ENCODE data around the gene MRPL21.
"Not testable (repeated sequence)": the region's sequence is repeated elsewhere in the genome, so short reads cannot be mapped to it uniquely, and the experiment has no call there.

Gene MRPL21

GRCh38 chr11:68911731-68912130 lies 8.1 kb upstream of the MRPL21 start:
- FAIRE-seq, result no peak

DNA sequence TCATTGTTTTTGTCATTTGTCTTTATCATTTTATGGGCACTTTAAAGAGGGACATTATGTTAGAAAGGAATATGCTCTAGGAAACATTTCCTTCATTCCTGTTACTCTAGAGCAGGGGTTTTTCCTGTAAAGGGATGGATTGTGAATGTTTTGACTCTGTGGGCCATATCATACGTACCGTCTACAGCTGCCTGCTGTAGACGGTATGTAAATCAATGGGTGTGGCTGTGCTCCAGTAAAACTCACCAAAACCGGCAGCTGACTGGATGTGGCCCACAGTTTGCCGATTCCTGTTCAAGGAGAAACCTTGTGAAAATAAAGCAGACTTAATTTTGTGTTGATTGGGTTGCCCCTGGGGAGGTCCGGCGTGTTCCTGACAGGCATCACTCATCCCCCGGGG lies 7.3 kb upstream of the MRPL21 start:
- FAIRE-seq, result no peak
- no peak for DNase-seq (ENCODE audit: low spot score)

More at GRCh38 chr11:68911731-68912130, 8.1 kb upstream of the MRPL21 start:
- DNase-seq (ENCODE audit: low spot score), result no peak

DNA sequence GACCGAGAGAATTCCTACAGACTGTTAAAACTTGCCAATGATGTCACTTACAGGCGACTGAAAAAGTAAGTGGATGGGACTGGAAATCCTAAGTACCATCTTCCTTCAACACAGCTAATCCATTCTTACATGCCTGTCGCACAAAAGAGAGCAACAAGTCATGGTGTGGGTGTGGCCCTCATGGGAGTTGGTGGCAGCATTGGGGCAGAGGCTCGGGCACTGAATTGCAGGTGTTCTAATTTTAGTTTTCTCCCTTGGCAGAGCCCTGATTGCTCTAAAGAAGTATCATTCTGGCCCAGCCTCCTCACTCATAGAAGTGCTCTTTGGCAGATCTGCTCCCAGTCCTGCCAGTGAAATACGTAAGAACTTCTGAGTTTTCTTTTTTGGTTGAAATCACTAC lies 4.6 kb upstream of the MRPL21 start:
- FAIRE-seq, result no peak
- DNase-seq (ENCODE audit: low spot score), result no peak

DNA sequence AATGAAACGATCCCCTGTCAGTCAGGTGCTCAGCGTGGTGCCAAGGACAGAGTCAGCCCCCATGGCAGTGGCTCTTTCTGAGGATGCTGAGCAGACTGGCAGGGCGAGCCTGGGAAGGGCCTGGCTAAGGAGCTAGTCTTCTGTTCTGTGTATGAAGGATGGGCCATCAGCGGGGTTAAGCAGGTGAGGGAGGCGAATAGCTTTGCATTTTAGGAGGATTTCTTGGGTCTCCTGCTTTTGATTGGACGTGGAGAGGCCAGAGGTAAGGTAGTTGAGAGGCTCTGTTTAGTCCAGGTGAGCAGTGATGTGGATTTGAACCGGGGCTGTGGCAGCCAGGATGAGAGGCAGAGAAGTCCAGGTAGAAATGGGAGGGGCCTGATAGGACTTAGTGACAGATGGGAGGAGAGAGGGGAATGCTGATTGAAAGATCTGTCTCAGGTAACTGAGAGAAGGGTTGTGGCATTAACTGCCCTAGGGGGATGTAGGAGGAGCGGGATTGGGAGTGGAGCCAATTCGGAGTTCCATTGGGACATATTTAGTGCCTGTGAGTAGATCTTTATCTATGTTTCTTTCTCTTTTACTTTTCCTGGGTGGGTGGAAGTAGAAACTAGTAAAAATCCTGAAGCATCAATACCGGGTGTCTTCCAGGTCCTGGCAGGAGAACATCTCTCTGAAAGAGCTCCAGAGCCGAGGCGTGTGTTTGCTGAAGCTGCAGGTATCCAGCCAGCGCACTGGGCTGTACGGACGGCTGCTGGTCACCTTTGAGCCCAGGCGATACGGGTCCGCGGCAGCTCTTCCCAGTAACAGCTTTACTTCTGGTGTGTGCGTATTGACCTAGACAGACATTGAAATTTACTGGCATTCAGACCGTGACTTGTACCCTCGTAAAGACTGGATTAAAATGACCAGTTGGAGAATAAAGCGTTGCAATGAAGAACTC lies 2.1 kb upstream of the MRPL21 start:
- DNase-seq (ENCODE audit: low spot score), result no peak
- FAIRE-seq, result no peak

- FAIRE-seq (no peak), DNase-seq (ENCODE audit: low spot score) (no peak)
Observed at GRCh38 chr11:68904248-68904847, 716 bp upstream of the MRPL21 start.

DNA sequence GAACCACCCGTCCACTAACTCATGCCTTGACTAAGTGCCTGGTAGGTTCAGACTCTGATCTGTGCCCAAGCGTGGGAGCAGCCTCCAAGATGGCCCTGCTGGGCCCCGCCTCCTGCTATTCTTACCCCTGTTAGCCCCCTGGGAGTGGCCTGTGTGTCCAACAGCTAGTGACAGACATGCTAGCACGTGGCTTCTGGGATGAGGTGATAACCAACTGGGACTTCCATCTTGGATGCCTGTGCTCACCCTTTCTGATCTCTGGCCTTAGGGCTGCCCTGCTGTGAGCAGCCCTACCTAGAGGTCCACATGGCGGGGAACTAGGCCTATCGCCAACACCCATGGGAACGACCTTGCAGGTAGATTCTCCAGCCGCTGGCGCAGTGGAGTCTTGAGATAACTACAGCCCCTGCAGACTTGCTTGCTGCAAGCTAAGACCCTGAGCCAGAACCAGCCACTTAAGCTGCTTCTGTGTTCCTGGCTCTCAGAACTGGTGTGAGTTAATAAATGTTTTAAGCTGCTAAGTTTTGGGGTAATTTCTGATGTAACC lies 2.7 kb downstream of the MRPL21 start:
- DNase-seq (ENCODE audit: low spot score) (no peak), FAIRE-seq (no peak)

DNA sequence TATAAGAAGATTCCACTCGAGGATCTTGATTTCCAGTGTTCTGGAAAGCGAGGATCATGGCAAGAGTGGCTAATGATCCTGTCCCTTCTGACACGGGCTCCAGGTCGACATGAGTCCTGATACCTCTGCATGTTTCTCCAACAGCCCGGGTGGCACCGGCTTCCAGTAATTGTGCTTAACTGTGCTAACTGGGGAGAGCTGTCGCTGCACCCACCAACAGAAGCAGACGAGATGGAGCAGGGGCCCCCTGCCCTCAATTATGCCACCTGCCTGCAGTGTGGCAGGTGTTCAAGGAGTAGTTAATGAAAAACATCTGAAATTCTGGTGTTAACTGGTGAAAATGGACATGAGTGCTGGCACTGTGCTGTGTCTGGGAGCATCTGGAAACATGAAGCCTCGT lies 6.2 kb downstream of the MRPL21 start:
- no peak for FAIRE-seq
- DNase-seq (ENCODE audit: low spot score), result no peak

DNA sequence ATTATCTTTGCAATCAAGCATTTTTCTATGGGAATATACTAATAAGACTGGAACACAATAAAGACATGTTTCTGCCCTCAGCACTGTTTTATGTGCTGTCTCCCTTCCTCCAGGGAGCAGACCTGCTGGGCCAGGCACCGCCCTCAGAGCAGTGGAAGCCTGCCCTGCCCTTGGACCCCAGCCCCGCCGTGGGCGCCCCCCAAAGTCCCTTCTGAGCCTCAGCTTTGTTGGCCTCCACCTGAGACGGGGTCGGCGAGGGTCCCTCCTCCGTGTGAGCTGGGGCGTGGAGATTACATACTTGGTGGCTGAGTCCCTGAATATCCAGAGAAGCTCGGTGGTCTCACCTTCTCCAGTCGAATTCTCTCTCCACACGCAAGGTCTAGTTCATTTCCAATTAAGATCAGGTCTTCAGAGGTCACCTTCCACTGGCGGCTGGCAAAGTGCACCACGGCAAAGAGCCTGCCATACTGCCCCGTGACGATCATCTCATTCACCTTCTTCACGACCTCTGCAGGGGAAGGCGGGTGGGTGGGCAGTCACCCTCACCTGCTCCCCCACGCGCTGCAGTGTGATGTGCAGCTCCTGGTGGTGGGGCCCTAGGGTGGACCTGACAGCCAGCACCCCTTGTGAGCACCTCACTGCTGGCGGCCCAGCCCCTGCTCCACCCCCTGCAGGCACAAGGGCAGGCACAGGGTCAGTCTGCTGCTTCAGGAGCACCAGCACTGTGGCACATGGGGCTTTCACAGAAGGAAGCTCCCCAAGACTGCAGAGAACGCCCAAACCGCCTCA lies 7.3 kb downstream of the MRPL21 start:
- DNase-seq (ENCODE audit: low spot score), result no peak

DNA sequence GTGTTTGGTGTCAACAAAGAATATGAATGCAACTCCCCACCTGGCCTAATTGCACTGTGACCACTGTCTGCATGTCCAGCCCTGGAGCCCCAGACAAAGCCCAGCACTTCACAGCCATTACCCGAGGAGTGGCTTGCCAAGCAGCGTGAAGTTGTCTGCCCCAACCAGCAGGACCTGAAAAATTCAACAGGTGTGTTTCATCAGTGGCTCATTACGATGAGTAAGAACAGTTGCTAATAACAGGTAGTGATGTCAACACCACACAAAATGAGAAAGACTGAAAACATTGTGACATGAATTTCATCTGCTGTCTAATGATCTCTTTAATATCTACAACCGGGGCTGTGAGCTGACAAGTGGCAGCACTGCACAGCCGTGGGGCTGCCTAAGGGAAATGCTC lies 10.3 kb downstream of the MRPL21 start:
- FAIRE-seq (no peak), DNase-seq (ENCODE audit: low spot score) (no peak)

More for the DNA sequence above, 7.3 kb downstream of the MRPL21 start:
- FAIRE-seq, result no peak

DNA sequence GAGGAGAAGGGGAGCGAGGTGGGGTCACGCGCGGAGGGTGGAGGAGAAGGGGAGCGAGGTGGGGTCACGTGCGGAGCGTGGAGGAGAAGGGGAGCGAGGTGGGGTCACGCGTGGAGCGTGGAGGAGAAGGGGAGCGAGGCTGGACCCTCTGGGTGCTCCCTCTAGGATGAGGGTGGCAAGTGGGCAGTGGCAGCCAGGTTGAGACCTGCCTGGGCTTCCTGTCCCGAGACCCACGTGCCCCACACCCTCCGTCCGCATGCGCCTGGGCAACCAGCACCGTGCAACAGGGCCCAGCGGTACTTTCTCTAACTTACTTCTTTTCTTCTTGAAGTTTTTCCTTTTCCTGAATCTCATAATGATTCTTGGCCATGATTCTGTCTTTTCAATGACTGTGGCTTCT lies 11.1 kb downstream of the MRPL21 start:
- DNase-seq (ENCODE audit: low spot score) (no peak), FAIRE-seq (no peak)

DNA sequence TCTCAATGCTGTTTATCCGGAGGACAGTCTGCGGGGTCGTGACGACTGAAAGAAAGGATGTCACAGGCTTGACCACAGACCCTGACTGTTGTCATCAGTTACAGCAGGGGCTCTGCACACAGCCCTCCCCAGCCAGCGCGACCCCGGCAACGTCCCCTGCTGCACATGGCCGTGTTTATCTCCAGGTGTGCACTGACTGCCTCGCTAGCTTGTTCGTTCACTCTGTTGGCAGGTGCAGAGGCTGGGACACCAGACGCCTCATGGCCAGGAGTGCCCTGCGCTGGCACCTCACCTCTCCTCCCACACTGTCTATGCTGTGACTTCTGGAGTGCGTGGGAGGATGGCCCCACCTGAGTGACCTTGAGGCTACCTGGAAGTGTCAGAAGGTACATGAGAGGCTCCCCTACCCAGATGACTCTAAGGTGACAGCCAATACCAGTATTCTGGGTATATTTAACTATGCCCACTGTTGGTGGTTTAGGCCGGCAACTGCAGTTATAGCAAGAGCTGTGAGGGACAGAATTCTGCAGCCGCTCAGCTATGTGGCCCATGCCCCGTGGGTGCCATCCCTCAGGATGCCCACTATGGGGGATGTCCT lies 12.2 kb downstream of the MRPL21 start:
- FAIRE-seq, result no peak
- no peak for DNase-seq (ENCODE audit: low spot score)

DNA sequence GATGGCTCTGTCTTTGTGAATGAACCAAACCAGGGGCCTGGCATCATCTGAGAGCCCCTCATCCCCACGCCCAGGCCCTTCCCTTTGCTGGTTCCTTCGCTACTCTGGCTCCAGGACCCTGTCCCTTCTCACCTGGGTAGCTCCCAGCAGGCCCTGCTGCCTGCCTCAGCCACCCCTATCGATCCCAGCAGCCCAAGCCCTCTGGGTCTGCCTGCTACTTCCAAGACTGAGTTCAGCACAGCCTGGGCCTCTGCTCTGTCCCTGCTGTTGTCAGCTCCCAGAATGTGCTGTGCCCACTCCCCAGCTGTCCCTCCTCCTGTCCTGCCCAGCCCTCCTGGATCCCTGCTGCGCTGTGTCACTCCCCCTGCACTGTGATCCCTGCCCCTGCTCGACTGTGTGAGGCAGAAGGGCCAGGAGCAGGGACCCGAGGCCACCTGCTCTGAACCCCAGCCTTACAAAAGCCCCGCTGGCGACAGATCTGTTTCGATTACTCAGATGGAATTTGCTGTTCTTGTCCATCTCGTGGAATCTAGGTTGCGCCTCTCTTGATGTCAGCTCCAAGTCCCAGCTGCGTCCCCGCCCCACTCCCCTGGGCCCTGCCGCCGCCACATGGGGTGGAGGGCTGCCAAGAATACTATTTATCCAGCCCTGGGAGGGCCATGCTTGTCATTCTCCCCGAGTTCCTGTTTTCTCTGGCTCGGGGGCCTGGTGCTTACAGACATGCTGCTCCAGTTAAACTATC lies 13.0 kb downstream of the MRPL21 start:
- FAIRE-seq, result no peak
- DNase-seq (ENCODE audit: low spot score), result no peak

- no peak for DNase-seq (ENCODE audit: low spot score)
- no peak for FAIRE-seq
Observed at GRCh38 chr11:68889948-68890446, 13.6 kb downstream of the MRPL21 start.

- DNase-seq (ENCODE audit: low spot score); FAIRE-seq: not testable (repeated sequence)
Observed at GRCh38 chr11:68884827-68885226, 18.8 kb downstream of the MRPL21 start.

DNA sequence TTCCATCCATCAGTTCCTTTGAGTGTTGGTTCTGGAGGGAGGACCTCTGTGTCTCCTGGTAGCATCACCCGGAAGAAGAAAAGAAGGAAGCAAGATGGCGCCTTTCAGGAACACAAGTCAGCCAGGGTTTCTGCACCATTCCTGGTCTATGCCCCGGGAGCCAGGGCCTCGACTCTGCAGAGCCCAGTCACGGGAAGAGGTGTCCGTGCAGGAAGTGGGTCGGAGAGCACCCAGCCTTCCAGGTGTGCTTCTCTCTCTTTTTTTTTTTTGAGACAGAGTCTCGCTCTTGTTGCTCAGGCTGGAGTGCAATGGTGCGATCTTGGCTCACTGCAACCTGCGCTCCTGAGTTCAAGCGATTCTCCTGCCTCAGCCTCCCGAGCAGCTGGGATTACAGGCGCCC lies 21.2 kb downstream of the MRPL21 start:
- no peak for FAIRE-seq

GRCh38 chr11:68881320-68881719 lies 22.3 kb downstream of the MRPL21 start:
- DNase-seq (ENCODE audit: low spot score) (no peak), FAIRE-seq (no peak)

More for the DNA sequence above, 21.2 kb downstream of the MRPL21 start:
- no peak for DNase-seq (ENCODE audit: low spot score)

GRCh38 chr11:68880851-68881250 lies 22.8 kb downstream of the MRPL21 start:
- no peak for DNase-seq (ENCODE audit: low spot score)
- no peak for FAIRE-seq

GRCh38 chr11:68878022-68878421 lies 25.6 kb downstream of the MRPL21 start:
- FAIRE-seq (no peak), DNase-seq (ENCODE audit: low spot score) (no peak)

- DNase-seq (ENCODE audit: low spot score) (no peak), FAIRE-seq (no peak)
Observed at GRCh38 chr11:68872216-68873003, 31.2 kb downstream of the MRPL21 start.

- FAIRE-seq, result no peak
- no peak for DNase-seq (ENCODE audit: low spot score)
Observed at GRCh38 chr11:68870470-68870869, 33.2 kb downstream of the MRPL21 start.
